A549 (cell line): ENCODE measurements around the gene AURKB. TPM values are rescaled to one million over a fixed set of nuclear protein-coding genes. Genes with fewer than 3 reads are reported as not detected.

Experiments
- ATAC-seq, 2 experiments: fragments of 200-7000 bp in 1 of 2; fragments of >200 bp in 1 of 2; cut with Nextera tagmentation in 1 of 2; cut with Tn5 transposase in 1 of 2; 3 replicates each; pipeline versions ENCODE4 v1.8.0 to v1.9.1; 2018 to 2020; ENCODE audit warnings: mild to moderate bottlenecking in 1 of 2, moderate library complexity in 1 of 2
- CTCF ChIA-PET: fragments of 300-600 bp; sonication (Branson Sonifier 250); formaldehyde crosslinking; extraction: SDS; loops from one replicate; lab custom pipeline; 2021; ENCODE audit warnings: antibody characterized with exemption, inconsistent platforms; lab: Yijun Ruan, JAX
- POLR2A ChIA-PET: fragments of 350-600 bp; formaldehyde crosslinking; extraction: SDS; loops from one replicate; lab custom pipeline; 2021; ENCODE audit warnings: antibody characterized with exemption, inconsistent platforms; lab: Yijun Ruan, JAX
- DNase-seq, 2 experiments: peaks; one replicate each; pipeline versions ENCODE4 v3.0.0 to v3.0.0-alpha.2; 2011 to 2016; ENCODE audit warnings: low read depth in 1 of 2, low spot score in 1 of 2
- FAIRE-seq: peaks from 2 replicates; lab custom pipeline; 2011; peaks lifted over from hg19 to GRCh38; lab: Jason Lieb, UNC
- H3K27ac ChIP-seq, 2 experiments: fragments of >200 bp; sonication (Bioruptor Twin); formaldehyde crosslinking; 3 replicates each; pipeline ENCODE4 v1.5.1; 2016 to 2017
- H3K4me1 ChIP-seq: fragments of >200 bp; sonication (Bioruptor Twin); formaldehyde crosslinking; 3 replicates; pipeline ENCODE4 v1.6.1; 2016
- H3K4me2 ChIP-seq: fragments of >200 bp; sonication (Bioruptor Twin); formaldehyde crosslinking; 3 replicates; pipeline ENCODE4 v1.6.1; 2016
- H3K4me3 ChIP-seq: fragments of >200 bp; sonication (Bioruptor Twin); formaldehyde crosslinking; 3 replicates; pipeline ENCODE4 v1.5.1; 2016
- H3K9me3 ChIP-seq: fragments of >200 bp; sonication (Bioruptor Twin); formaldehyde crosslinking; 3 replicates; pipeline ENCODE4 v1.6.1; 2016
- BCL3 ChIP-seq: fragments of >200 bp; sonication (Bioruptor Twin); formaldehyde crosslinking; IDR thresholded peaks from 3 replicates; pipeline ENCODE4 v1.6.1; 2016
- BHLHE40 ChIP-seq: IDR thresholded peaks from 2 replicates; pipeline ENCODE4 v1.6.1; 2012; ENCODE audit warnings: low read depth, low read length, inconsistent platforms
- CBX2 ChIP-seq: fragments of 200-600 bp; sonication (generic); IDR thresholded peaks from 2 replicates; pipeline ENCODE4 v1.6.1; 2016; ENCODE audit warnings: low read depth, mild to moderate bottlenecking, borderline replicate concordance
- CEBPB ChIP-seq, 2 experiments: fragments of >200 bp in 1 of 2; sonication (Bioruptor Twin) in 1 of 2; formaldehyde crosslinking in 1 of 2; IDR thresholded peaks; 2 replicates each; pipeline ENCODE4 v1.6.1; 2012 to 2016
- CHD2 ChIP-seq: fragments of 150-350 bp; IDR thresholded peaks from 2 replicates; pipeline ENCODE4 v1.6.1; 2014; ENCODE audit warnings: low read length; ENCODE audit not compliant: partially characterized antibody
- CHD4 ChIP-seq: fragments of 200-600 bp; sonication (generic); IDR thresholded peaks from 2 replicates; pipeline ENCODE4 v1.6.1; 2016; ENCODE audit warnings: antibody characterized with exemption, mild to moderate bottlenecking, borderline replicate concordance
- CTCF ChIP-seq: fragments of >200 bp; sonication (Bioruptor Twin); formaldehyde crosslinking; IDR thresholded peaks from 3 replicates; pipeline ENCODE4 v1.5.1; 2016
- EHF ChIP-seq: fragments of 250-450 bp; sonication (Bioruptor Pico); IDR thresholded peaks from 2 replicates; pipeline ENCODE4 v1.5.0; 2020; ENCODE audit warnings: mild to moderate bottlenecking
- FOSB ChIP-seq: fragments of 250-450 bp; sonication (Bioruptor Pico); IDR thresholded peaks from 2 replicates; pipeline ENCODE4 v1.5.0; 2020; ENCODE audit warnings: mild to moderate bottlenecking, moderate library complexity
- FOXS1 ChIP-seq: fragments of 250-450 bp; sonication (Bioruptor Pico); IDR thresholded peaks from 2 replicates; pipeline ENCODE4 v1.5.0; 2020; ENCODE audit warnings: mild to moderate bottlenecking, moderate library complexity
- HEYL ChIP-seq: fragments of 250-450 bp; sonication (Bioruptor Pico); IDR thresholded peaks from 2 replicates; pipeline ENCODE4 v1.8.0; 2021; ENCODE audit warnings: mild to moderate bottlenecking, moderate library complexity
- HOXB13 ChIP-seq: fragments of 250-450 bp; sonication (Bioruptor Pico); IDR thresholded peaks from 2 replicates; pipeline ENCODE4 v1.5.0; 2020; ENCODE audit warnings: low read depth, mild to moderate bottlenecking, moderate library complexity
- JUN ChIP-seq, 2 experiments: fragments of >200 bp; sonication (Bioruptor Twin); formaldehyde crosslinking; IDR thresholded peaks; 2 replicates in 1 of 2; 3 replicates in 1 of 2; pipeline ENCODE4 v1.6.1; 2016 to 2017
- KDM1A ChIP-seq: fragments of 200-600 bp; sonication (generic); IDR thresholded peaks from 2 replicates; pipeline ENCODE4 v1.6.1; 2016; ENCODE audit warnings: low read depth, mild to moderate bottlenecking
- MAZ ChIP-seq: fragments of 150-350 bp; IDR thresholded peaks from 2 replicates; pipeline ENCODE4 v1.6.1; 2014; ENCODE audit warnings: antibody characterized with exemption, low read depth, low read length, borderline replicate concordance
- MYC ChIP-seq: IDR thresholded peaks from 2 replicates; pipeline ENCODE4 v1.6.1; 2012; ENCODE audit warnings: mild to moderate bottlenecking, inconsistent platforms, low read length, improper control_type of control experiment, borderline replicate concordance
- NFE2L2 ChIP-seq: fragments of 150-350 bp; conservative IDR thresholded peaks from 2 replicates; pipeline ENCODE4 v1.6.1; 2014; ENCODE audit warnings: low read length
- NPAS2 ChIP-seq: fragments of 250-450 bp; sonication (Bioruptor Pico); IDR thresholded peaks from 2 replicates; pipeline ENCODE4 v1.8.0; 2022; ENCODE audit warnings: mild to moderate bottlenecking, moderate library complexity, borderline replicate concordance
- PHF8 ChIP-seq: fragments of 200-600 bp; sonication (generic); IDR thresholded peaks from 2 replicates; pipeline ENCODE4 v1.6.1; 2016; ENCODE audit warnings: low read depth, mild to moderate bottlenecking, antibody characterized with exemption, moderate library complexity, borderline replicate concordance
- POLR2A ChIP-seq: IDR thresholded peaks from 2 replicates; pipeline ENCODE4 v1.6.1; 2012; ENCODE audit warnings: mild to moderate bottlenecking, low read length
- POLR2AphosphoS2 ChIP-seq: conservative IDR thresholded peaks from 2 replicates; pipeline ENCODE4 v1.6.1; 2012; ENCODE audit warnings: low read length, improper control_type of control experiment, inconsistent platforms
- RARB ChIP-seq: fragments of 250-450 bp; sonication (Bioruptor Pico); IDR thresholded peaks from 2 replicates; pipeline ENCODE4 v1.8.0; 2021; ENCODE audit warnings: mild to moderate bottlenecking, moderate library complexity
- REST ChIP-seq: fragments of 200-600 bp; sonication (generic); IDR thresholded peaks from 2 replicates; pipeline ENCODE4 v1.6.1; 2016; ENCODE audit warnings: antibody characterized with exemption, mild to moderate bottlenecking, moderate library complexity
- SMC3 ChIP-seq: fragments of >200 bp; sonication (Bioruptor Twin); formaldehyde crosslinking; IDR thresholded peaks from 3 replicates; pipeline ENCODE4 v1.6.1; 2018; ENCODE audit warnings: inconsistent platforms
- SREBF2 ChIP-seq: fragments of 450-650 bp; IDR thresholded peaks from 2 replicates; pipeline ENCODE4 v1.6.1; 2014; ENCODE audit warnings: mild to moderate bottlenecking, moderate library complexity
- TFCP2L1 ChIP-seq: fragments of 250-450 bp; sonication (Bioruptor Pico); IDR thresholded peaks from 2 replicates; pipeline ENCODE4 v1.5.0; 2021; ENCODE audit warnings: mild to moderate bottlenecking
- USF2 ChIP-seq: fragments of 450-650 bp; IDR thresholded peaks from 2 replicates; pipeline ENCODE4 v1.6.1; 2014; ENCODE audit warnings: antibody characterized with exemption
- ZFP36 ChIP-seq: fragments of 450-650 bp; IDR thresholded peaks from 2 replicates; pipeline ENCODE4 v1.6.1; 2014; ENCODE audit warnings: borderline replicate concordance; ENCODE audit not compliant: partially characterized antibody
- whole genome bisulfite sequencing: methylation state at CpG from one replicate; pipeline ENCODE4 v1.1.6; 2017; ENCODE audit errors: missing lambda C conversion rate; 5-methylcytosine and 5-hydroxymethylcytosine counted together
- polyA plus RNA-seq, 4 experiments: library from polyadenylated mRNA; depleted of rRNA in 3 of 4; stranded (reverse); fragments of >200 nt; fragmentation: RNase III in 1 of 4; extraction: RNeasy Plus Mini Kit Qiagen cat#74134 plus additional on column Dnase treatment in 1 of 4; gene quantifications; 2 replicates in 3 of 4; 3 replicates in 1 of 4; pipeline ENCODE4 v1.2.3, GENCODE V29; 2011 to 2017

Gene AURKB
- polyA plus RNA-seq, 2 of the 4 experiments (the other 2 are of a cell fraction): 51.0 to 130 TPM

- CTCF ChIA-PET: interaction anchor here (0.9 to 11.3 kb wide), 8 partner anchors 17 to 188 kb away, joined by 3 to 164 read pairs (median 7); partner anchors contain the start of genes ALOXE3 and AURKB
- Histone ChIP-seq H3K27ac (peak overlapping the region; percentile 88 to 89), H3K4me3 (peak overlapping the region; percentile 71), H3K4me1 (peaks cover 40% of the 10 kb centered on the region), H3K9me3 (no peaks in the 10 kb centered on the region), H3K4me2 (peak overlapping the region; percentile 72)
- POLR2A ChIA-PET: interaction anchor here (1.3 to 4.0 kb wide), 11 partner anchors 10 to 106 kb away, joined by 4 to 45 read pairs (median 11); partner anchors contain the start of genes CTC1, PFAS and SLC25A35
- TF ChIP-seq USF2 (no peak), SREBF2 (no peak), TFCP2L1 (no peak), SMC3 (no peak), PHF8 (no peak), HOXB13 (CRISPR knock-in tag) (no peak), BHLHE40 (no peak), CBX2 (no peak), HEYL (no peak), MAZ (no peak), FOXS1 (CRISPR knock-in tag) (no peak), KDM1A (no peak), NPAS2 (no peak), CHD4 (no peak), EHF (CRISPR knock-in tag) (no peak), BCL3 (no peak), CEBPB (IDR thresholded peaks at IDR 0.05) (no peak), FOSB (CRISPR knock-in tag) (no peak), POLR2AphosphoS2 (no peak), ZFP36 (no peak)
- WGBS: 36% methylated on average over 52 of the region's 67 CpGs
- FAIRE-seq (no peak), ATAC-seq (no peak; a peak in 1 of 6 replicates), DNase-seq (no peak)
Observed at GRCh38 chr17:8189041-8189710, 21.2 kb downstream of the AURKB start.

- DNase-seq (no peak), FAIRE-seq (no peak), ATAC-seq (no peak)
- Histone ChIP-seq H3K9me3 (no peaks in the 10 kb centered on the region), H3K4me1 (peaks cover 34% of the 10 kb centered on the region), H3K4me2 (peak overlapping the region; percentile 72), H3K4me3 (peak overlapping the region; percentile 71), H3K27ac (peak overlapping the region; percentile 88 to 89)
- POLR2A ChIA-PET: interaction anchor here (1.0 to 4.0 kb wide), 9 partner anchors 11 to 107 kb away, joined by 4 to 45 read pairs (median 7); partner anchors contain the start of genes AURKB, CTC1, SLC25A35 and TMEM107
- TF ChIP-seq MYC (no peak), CHD2 (no peak), PHF8 (no peak), CTCF (no peak), POLR2A (no peak), KDM1A (no peak), NFE2L2 (no peak), JUN (IDR thresholded peaks at IDR 0.05) (no peak), RARB (CRISPR knock-in tag) (no peak), CHD4 (no peak), HOXB13 (CRISPR knock-in tag) (no peak), HEYL (no peak), CBX2 (no peak), SREBF2 (no peak), REST (no peak)
- CTCF ChIA-PET: interaction anchor here (0.9 to 11.3 kb wide), 14 partner anchors 18 to 109 kb away, joined by 3 to 164 read pairs (median 7); partner anchors contain the start of genes ALOXE3 and AURKB
- 65% methylated on average over 12 of the region's 12 CpGs for WGBS
Observed at GRCh38 chr17:8188263-8188839, 22.0 kb downstream of the AURKB start.
